ENCODE results near the gene KATNB1. TPM values are rescaled to one million over a fixed set of nuclear protein-coding genes. Genes with fewer than 3 reads are reported as not detected.

The KATNB1 gene
- total RNA-seq, 1 experiment from 2014 or later: 32.2 TPM

DNA sequence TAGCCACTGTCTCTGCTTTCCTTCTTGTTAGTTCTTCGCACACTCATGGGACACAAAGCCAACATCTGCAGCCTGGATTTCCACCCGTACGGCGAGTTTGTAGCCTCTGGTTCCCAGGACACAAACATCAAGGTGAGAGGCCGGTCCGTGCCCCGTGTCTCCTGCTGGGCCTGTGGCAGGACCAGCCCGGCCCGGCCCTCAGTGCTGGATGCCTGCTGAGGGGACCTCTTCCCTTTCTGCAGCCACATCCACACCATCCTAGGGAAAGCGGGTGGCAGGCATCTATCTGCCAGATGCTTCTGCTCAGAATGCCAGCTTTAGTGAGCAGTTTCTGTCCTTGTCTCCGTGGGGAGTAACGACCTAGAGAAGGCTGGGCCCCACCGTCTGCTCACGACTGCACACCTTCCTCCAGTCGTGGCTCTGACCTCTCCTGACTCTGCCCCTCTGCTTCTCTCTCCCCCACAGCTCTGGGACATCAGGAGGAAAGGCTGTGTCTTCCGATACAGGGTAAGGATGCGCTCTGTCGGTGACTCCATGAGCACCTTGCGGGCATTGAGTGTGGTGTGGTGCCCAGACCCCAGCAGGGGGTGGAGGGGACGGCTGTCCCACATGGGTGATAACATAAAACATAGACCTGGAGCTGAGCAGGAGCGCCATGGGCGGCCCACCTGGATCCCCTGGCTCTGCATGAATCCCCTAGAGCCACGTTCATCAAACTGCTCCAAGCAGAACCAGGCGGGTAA, 15.4 kb downstream of the KATNB1 start:
- intact Hi-C loops (cut with micrococcal nuclease): loop anchor here (10.0 kb wide), 1 partner anchor 144 kb away; no protein-coding TSS in a partner anchor
- Histone ChIP-seq H3K79me2 (ENCODE audit: insufficient read depth, low read length) (no peaks in the 10 kb centered on the region), H3K4me1 (ENCODE audit: control insufficient read depth in 1 of 2, insufficient read depth in 2 of 2, low read length in 2 of 2) (no peaks in the 10 kb centered on the region), H3K36me3 (ENCODE audit: control insufficient read depth in 1 of 2, insufficient read depth in 2 of 2, low read length in 2 of 2) (no peaks in the 10 kb centered on the region), H4K20me1 (ENCODE audit: insufficient read depth) (no peaks in the 10 kb centered on the region), H3K27me3 (ENCODE audit: insufficient read depth, low read length) (no peaks in the 10 kb centered on the region), H3K4me2 (ENCODE audit: low read length) (no peak overlapping the region), H2AFZ (ENCODE audit: low read depth, low read length, poor library complexity, severe bottlenecking) (no peak overlapping the region), H3K27ac (ENCODE audit: low read depth, low read length) (no peak overlapping the region), H3K4me3 (replicated peaks in 1 of 2; ENCODE audit: low read depth in 1 of 2, low read length in 2 of 2) (no peak overlapping the region), H3K9me3 (ENCODE audit: control insufficient read depth in 1 of 2, insufficient read depth in 1 of 2, low read depth in 1 of 2, low read length in 2 of 2) (no peaks in the 10 kb centered on the region), H3K9ac (ENCODE audit: low read length) (no peak overlapping the region), H3K9me2 (ENCODE audit: insufficient read depth) (no peaks in the 10 kb centered on the region)
- TF ChIP-seq JUND (IDR thresholded peaks at IDR 0.05): no peak
- no peak for TF ChIP-seq RAD21 (IDR thresholded peaks at IDR 0.05; ENCODE audit: low read depth)
- TF ChIP-seq EGR1 (IDR thresholded peaks at IDR 0.05; ENCODE audit: low read depth): no peak
- no peak for TF ChIP-seq POLR2A (IDR thresholded peaks at IDR 0.05; ENCODE audit: borderline replicate concordance, extremely low read depth, insufficient read depth, insufficient read length)
- TF ChIP-seq, protein P1, sequence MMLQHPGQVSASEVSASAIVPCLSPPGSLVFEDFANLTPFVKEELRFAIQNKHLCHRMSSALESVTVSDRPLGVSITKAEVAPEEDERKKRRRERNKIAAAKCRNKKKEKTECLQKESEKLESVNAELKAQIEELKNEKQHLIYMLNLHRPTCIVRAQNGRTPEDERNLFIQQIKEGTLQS (IDR thresholded peaks at IDR 0.05): no peak
- no peak for TF ChIP-seq FOSL1 (IDR thresholded peaks at IDR 0.05; ENCODE audit: low read depth)
- no peak for TF ChIP-seq TCF7L2 (IDR thresholded peaks at IDR 0.05; ENCODE audit: borderline replicate concordance, extremely low read depth, insufficient read depth, insufficient read length)
- no peak for TF ChIP-seq SRF (IDR thresholded peaks at IDR 0.05; ENCODE audit: low read depth)
- TF ChIP-seq, protein P2, sequence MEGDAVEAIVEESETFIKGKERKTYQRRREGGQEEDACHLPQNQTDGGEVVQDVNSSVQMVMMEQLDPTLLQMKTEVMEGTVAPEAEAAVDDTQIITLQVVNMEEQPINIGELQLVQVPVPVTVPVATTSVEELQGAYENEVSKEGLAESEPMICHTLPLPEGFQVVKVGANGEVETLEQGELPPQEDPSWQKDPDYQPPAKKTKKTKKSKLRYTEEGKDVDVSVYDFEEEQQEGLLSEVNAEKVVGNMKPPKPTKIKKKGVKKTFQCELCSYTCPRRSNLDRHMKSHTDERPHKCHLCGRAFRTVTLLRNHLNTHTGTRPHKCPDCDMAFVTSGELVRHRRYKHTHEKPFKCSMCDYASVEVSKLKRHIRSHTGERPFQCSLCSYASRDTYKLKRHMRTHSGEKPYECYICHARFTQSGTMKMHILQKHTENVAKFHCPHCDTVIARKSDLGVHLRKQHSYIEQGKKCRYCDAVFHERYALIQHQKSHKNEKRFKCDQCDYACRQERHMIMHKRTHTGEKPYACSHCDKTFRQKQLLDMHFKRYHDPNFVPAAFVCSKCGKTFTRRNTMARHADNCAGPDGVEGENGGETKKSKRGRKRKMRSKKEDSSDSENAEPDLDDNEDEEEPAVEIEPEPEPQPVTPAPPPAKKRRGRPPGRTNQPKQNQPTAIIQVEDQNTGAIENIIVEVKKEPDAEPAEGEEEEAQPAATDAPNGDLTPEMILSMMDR (IDR thresholded peaks at IDR 0.05 in 2 of 3, conservative IDR thresholded peaks at IDR 0.05 in 1 of 3; ENCODE audit: borderline replicate concordance in 1 of 3, insufficient read depth in 1 of 3, low read depth in 2 of 3, low read length in 2 of 3): no peak
- TF ChIP-seq, protein P3, sequence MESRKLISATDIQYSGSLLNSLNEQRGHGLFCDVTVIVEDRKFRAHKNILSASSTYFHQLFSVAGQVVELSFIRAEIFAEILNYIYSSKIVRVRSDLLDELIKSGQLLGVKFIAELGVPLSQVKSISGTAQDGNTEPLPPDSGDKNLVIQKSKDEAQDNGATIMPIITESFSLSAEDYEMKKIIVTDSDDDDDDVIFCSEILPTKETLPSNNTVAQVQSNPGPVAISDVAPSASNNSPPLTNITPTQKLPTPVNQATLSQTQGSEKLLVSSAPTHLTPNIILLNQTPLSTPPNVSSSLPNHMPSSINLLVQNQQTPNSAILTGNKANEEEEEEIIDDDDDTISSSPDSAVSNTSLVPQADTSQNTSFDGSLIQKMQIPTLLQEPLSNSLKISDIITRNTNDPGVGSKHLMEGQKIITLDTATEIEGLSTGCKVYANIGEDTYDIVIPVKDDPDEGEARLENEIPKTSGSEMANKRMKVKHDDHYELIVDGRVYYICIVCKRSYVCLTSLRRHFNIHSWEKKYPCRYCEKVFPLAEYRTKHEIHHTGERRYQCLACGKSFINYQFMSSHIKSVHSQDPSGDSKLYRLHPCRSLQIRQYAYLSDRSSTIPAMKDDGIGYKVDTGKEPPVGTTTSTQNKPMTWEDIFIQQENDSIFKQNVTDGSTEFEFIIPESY (IDR thresholded peaks at IDR 0.05; ENCODE audit: extremely low read depth, insufficient replicate concordance, low read length): no peak
- no peak for TF ChIP-seq POLR2AphosphoS5 (IDR thresholded peaks at IDR 0.05; ENCODE audit: low read depth, low read length)
- no peak for TF ChIP-seq CBX3 (IDR thresholded peaks at IDR 0.05; ENCODE audit: low read depth)
- ChIA-PET POLR2A (no interaction called here), RAD21 (ENCODE audit: low non-redundant PET in 1 of 2, low total read pairs in 2 of 2, uncharacterized antibody in 2 of 2, unreplicated experiment in 2 of 2) (no interaction called here), CTCF (no interaction called here)
- ATAC-seq: no peak
- BruUV-seq (replicated peaks): no TSS peak
- DNase-seq (ENCODE audit: low read depth, low spot score): no peak
